Measurements from ENCODE around the gene TMEM245. TPM values are rescaled to one million over a fixed set of nuclear protein-coding genes. Genes with fewer than 3 reads are reported as not detected.
A peak's percentile ranks its signal among the peaks of the same experiment; 100 is the strongest.

TMEM245 gene
- total and polyA plus RNA-seq, 2 of the 13 experiments (the other 11 are each of a cell fraction or from before 2014, with no cell fraction given) = 53.5 to 55.4 TPM

DNA sequence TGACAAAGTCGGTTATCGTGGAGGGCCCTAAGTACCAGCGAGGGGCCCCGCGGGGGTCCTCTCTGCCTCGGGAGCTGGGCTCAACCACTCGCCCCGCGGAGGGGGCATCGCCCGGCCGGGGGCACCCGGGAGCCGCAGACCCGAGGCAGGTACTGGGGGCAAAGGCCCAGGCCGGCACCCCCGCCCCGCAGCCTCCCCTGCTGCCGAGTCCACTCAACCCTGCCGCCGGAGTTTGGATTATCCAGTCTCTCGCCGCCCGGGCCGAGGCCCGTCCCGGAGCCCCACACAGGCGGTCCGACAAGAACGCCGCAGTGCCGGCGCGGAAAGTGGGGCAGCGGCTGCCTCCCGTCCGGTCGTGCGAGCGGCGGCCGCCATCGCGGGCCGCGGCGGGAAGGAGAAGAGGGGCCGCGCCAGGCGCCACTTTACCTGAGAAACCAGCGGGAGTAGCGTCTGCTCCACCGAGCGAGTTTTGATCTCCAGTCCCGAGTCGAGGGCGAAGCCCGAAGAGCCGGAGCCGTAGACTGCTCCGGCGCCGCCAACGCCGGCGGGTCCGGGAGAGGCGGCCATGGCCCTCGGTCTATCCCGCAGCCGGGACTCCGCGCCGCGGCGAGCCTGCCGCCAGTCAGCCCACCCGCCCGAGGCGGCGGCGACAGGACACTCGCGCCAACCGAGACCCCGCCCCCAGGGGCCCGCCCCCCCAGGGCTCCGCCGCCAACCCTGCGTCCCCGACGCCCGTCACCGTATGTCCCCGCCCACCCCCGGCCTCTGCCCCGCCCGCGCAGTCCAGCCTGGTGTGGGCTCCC, 106.7 kb downstream of the TMEM245 start, which contains the start of gene CTNNAL1 (continued):
- TF ChIP-seq, protein P1, sequence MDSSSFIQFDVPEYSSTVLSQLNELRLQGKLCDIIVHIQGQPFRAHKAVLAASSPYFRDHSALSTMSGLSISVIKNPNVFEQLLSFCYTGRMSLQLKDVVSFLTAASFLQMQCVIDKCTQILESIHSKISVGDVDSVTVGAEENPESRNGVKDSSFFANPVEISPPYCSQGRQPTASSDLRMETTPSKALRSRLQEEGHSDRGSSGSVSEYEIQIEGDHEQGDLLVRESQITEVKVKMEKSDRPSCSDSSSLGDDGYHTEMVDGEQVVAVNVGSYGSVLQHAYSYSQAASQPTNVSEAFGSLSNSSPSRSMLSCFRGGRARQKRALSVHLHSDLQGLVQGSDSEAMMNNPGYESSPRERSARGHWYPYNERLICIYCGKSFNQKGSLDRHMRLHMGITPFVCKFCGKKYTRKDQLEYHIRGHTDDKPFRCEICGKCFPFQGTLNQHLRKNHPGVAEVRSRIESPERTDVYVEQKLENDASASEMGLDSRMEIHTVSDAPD (CRISPR knock-in tag; IDR thresholded peaks at IDR 0.05) = no peak
- TF ChIP-seq, protein P2, sequence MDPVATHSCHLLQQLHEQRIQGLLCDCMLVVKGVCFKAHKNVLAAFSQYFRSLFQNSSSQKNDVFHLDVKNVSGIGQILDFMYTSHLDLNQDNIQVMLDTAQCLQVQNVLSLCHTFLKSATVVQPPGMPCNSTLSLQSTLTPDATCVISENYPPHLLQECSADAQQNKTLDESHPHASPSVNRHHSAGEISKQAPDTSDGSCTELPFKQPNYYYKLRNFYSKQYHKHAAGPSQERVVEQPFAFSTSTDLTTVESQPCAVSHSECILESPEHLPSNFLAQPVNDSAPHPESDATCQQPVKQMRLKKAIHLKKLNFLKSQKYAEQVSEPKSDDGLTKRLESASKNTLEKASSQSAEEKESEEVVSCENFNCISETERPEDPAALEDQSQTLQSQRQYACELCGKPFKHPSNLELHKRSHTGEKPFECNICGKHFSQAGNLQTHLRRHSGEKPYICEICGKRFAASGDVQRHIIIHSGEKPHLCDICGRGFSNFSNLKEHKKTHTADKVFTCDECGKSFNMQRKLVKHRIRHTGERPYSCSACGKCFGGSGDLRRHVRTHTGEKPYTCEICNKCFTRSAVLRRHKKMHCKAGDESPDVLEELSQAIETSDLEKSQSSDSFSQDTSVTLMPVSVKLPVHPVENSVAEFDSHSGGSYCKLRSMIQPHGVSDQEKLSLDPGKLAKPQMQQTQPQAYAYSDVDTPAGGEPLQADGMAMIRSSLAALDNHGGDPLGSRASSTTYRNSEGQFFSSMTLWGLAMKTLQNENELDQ (CRISPR knock-in tag; IDR thresholded peaks at IDR 0.05; ENCODE audit: borderline replicate concordance) = no peak
- TF ChIP-seq ZNF383 (CRISPR knock-in tag; IDR thresholded peaks at IDR 0.05; ENCODE audit: borderline replicate concordance) (no peak), TCF12 (IDR thresholded peaks at IDR 0.05) (no peak), TCF12 (CRISPR knock-in tag; IDR thresholded peaks at IDR 0.05) (0 out of 2 replicates have a peak, but pooled peaks have one; percentile 49), ZNF484 (CRISPR knock-in tag; IDR thresholded peaks at IDR 0.05; ENCODE audit: borderline replicate concordance, low read depth) (no peak), PCBP2 (optimal IDR thresholded peaks at IDR 0.05; ENCODE audit: low read depth, low read length, poor library complexity, severe bottlenecking) (no peak), SATB2 (CRISPR knock-in tag; IDR thresholded peaks at IDR 0.05) (no peak), ZNF326 (CRISPR knock-in tag; IDR thresholded peaks at IDR 0.05; ENCODE audit: borderline replicate concordance) (no peak), TMF1 (CRISPR knock-in tag; IDR thresholded peaks at IDR 0.05; ENCODE audit: low read depth) (peak; percentile 70; the same call in 1 of the 2 replicates), CENPX (CRISPR knock-in tag; IDR thresholded peaks at IDR 0.05) (no peak), PTBP1 (IDR thresholded peaks at IDR 0.05; ENCODE audit: low read depth, low read length, poor library complexity, severe bottlenecking) (no peak), NR2F1 (CRISPR knock-in tag; IDR thresholded peaks at IDR 0.05) (no peak), ARNT2 (CRISPR knock-in tag; IDR thresholded peaks at IDR 0.05; ENCODE audit: low read depth) (0 out of 2 replicates have a peak, but pooled peaks have one; percentile 3)
- TF ChIP-seq, protein P3, sequence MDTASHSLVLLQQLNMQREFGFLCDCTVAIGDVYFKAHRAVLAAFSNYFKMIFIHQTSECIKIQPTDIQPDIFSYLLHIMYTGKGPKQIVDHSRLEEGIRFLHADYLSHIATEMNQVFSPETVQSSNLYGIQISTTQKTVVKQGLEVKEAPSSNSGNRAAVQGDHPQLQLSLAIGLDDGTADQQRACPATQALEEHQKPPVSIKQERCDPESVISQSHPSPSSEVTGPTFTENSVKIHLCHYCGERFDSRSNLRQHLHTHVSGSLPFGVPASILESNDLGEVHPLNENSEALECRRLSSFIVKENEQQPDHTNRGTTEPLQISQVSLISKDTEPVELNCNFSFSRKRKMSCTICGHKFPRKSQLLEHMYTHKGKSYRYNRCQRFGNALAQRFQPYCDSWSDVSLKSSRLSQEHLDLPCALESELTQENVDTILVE (CRISPR knock-in tag; IDR thresholded peaks at IDR 0.05) = 0 out of 2 replicates have a peak, but pooled peaks have one; percentile 28
- TF ChIP-seq, protein P4, sequence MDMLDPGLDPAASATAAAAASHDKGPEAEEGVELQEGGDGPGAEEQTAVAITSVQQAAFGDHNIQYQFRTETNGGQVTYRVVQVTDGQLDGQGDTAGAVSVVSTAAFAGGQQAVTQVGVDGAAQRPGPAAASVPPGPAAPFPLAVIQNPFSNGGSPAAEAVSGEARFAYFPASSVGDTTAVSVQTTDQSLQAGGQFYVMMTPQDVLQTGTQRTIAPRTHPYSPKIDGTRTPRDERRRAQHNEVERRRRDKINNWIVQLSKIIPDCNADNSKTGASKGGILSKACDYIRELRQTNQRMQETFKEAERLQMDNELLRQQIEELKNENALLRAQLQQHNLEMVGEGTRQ (IDR thresholded peaks at IDR 0.05; ENCODE audit: low read depth, low read length) = no peak
- TF ChIP-seq, protein P4 (CRISPR knock-in tag; IDR thresholded peaks at IDR 0.05; ENCODE audit: borderline replicate concordance) = no peak
- TF ChIP-seq, protein P5, sequence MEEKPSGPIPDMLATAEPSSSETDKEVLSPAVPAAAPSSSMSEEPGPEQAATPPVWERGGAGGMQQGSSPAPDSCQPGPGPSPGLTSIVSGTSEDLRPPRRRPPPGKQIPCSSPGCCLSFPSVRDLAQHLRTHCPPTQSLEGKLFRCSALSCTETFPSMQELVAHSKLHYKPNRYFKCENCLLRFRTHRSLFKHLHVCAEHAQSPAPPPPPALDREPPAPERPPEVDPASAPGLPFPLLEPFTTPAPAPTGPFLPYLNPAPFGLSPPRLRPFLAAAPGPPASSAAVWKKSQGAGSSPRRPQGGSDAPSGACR (CRISPR knock-in tag; IDR thresholded peaks at IDR 0.05) = no peak
- TF ChIP-seq, protein P6, sequence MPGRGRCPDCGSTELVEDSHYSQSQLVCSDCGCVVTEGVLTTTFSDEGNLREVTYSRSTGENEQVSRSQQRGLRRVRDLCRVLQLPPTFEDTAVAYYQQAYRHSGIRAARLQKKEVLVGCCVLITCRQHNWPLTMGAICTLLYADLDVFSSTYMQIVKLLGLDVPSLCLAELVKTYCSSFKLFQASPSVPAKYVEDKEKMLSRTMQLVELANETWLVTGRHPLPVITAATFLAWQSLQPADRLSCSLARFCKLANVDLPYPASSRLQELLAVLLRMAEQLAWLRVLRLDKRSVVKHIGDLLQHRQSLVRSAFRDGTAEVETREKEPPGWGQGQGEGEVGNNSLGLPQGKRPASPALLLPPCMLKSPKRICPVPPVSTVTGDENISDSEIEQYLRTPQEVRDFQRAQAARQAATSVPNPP (CRISPR knock-in tag; IDR thresholded peaks at IDR 0.05) = no peak

Data from HepG2 (cell line).